ENCODE results near the gene WDR47.

DNA sequence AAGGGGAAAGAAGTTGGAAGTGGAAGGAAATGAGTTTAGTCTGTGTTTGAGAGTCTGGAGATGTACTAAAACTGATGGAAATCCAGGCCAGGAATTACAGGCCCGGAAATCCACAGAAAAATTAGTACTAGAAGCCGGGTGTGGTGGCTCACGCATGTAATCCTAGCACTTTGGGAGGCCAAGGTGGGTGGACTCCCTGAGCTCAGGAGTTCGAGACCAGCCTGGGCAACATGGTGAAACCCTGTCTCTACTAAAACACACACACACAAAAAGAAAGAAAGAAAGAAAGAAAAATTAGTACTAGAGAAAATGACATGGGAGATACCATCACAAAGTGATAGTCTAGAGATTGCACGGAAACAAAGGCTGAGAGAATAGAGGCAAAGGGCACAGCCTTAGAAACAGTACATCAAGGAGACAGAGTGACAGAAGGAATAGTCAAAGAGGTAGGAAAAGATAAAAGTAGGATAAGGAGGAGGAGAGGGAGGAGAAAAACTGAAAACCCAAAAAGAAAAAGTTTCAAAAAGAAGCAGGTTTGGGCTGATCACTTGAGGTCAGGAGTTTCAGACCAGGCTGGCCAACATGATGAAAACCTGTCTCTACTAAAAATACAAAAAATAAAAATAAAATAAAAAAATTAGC is 38.7 kb upstream of the WDR47 start:
- TF ChIP-seq CTCF (IDR thresholded peaks at IDR 0.05) (no peak), POLR2A (IDR thresholded peaks at IDR 0.05) (no peak), EP300 (IDR thresholded peaks at IDR 0.05) (no peak)

Measured in ovary (tissue), 3 donors.